ENCODE results near the gene ZNRF3.
"Not testable (repeated sequence)": the region's sequence is repeated elsewhere in the genome, so short reads cannot be mapped to it uniquely, and the experiment has no call there.

ZNRF3 gene
- total RNA-seq = 6.1 to 14.9 reads per million in 2 experiments

GRCh38 chr22:28882878-28883656 lies at the start of gene ZNRF3:
ZNRF3 (plus strand) TSS chr22:28883572; CDS start chr22:28883767, 195 bp downstream.
- DNase-seq (ENCODE audit: low read depth) = peak; percentile 89

DNA sequence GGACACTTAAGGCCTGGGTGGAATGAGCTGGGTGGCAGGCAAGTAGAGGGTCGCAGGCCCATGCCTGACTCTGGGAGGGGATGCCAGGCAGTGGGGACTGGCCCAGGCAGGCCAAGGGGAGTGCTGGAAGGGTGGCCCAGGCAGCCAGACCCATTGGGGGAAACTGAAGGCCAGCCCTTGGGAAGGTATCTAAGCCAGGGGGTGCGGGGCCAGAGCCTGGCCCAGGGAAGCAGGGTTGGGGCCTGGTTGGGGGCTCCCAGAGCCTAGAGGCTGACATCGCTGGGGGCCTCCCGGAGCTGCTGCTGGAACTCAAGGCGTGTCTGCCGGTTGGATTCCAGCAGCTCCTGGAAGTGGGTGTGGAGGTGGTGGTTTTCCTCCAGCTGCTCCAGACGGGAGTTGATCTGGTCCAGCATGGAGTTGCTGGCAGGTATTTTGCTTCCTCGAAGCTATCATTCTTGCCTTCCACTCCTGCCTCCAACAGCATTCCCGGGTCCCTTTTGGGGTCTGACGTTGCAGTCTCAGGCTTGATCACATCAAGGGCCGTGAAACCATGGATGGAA lies 47.7 kb upstream of the ZNRF3 start:
- no peak for DNase-seq (ENCODE audit: low read depth)

GRCh38 chr22:28837640-28838039 lies 45.7 kb upstream of the ZNRF3 start:
- DNase-seq (ENCODE audit: low read depth) = no peak

- DNase-seq (ENCODE audit: low read depth) = no peak
Measured at GRCh38 chr22:28838971-28839370, 44.4 kb upstream of the ZNRF3 start.

DNA sequence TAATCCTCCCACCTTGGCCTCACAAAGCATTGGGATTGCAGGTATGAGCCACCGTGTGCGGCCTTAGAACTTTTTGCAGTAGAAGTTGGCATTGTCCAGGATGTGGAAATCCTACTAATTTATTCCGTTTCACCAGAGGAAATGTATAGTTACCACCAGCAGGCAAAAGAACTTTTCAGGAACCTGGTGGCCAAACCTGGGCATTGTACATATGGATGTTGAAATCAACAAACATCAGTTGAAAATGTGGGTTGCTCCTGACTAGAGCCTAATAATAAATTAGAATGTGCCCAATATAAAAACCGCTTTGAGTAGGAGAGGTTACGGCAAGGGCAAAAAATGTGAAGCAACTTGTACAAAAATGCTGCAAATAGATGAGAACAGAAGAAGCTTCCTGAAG lies 42.3 kb upstream of the ZNRF3 start:
- DNase-seq (ENCODE audit: low read depth) = no peak

- no peak for DNase-seq (ENCODE audit: low read depth)
Measured at GRCh38 chr22:28843633-28844032, 39.7 kb upstream of the ZNRF3 start.

DNA sequence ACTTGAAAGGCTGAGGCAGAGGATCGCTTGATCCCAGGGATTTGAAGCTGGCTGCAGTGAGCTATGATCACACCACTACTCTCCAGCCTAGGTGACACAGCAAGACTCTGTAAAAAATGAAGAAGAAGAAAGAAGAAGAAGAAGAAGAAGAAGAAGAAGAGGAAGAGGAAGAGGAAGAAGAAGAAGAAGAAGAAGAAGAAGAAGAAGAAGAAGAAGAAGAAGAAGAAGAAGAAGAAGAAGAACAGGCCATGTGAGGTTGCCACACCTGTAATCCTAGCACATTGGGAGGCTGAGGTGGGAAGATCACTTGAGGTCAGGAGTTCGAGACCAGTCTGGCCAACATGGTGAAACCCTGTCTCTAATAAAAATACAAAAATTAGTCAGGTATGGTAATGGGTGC lies 39.1 kb upstream of the ZNRF3 start:
- DNase-seq (ENCODE audit: low read depth) = not testable (repeated sequence)

GRCh38 chr22:28846994-28847393 lies 36.4 kb upstream of the ZNRF3 start:
- DNase-seq (ENCODE audit: low read depth) = no peak

DNA sequence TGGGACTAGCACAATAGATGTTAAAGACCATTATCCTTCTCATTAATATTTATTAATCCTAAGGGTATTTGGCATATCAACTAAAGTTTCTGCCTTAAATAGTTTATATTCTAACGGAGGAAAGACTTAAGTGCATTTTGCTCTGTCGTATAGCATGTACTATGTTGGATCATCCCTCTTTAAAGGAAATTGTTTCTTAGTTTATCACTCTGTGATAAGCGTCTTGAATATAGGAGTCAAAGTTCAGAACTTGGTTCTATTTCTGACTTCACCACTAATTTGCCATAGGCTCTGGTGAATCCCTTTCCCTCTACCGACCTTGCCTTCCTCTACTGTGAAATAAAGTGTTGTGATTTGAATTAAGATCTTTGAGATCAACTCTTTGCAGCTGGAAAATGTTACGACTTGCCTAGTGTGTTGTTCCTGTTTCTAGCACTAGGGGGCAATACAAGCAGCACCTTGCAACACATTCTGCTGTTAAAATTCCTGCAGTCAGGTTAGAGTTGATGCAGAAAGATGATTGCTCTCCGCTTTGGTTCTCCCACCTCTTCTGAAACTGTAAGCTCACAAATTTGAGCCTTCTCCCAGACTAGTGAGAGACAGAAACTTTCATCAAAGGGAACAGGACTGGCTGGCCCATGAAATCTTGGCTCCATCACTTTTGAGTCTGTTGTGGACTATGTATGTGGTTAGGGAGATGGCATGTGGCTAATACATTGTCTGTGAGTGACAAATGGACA lies 27.8 kb upstream of the ZNRF3 start:
- no peak for DNase-seq (ENCODE audit: low read depth)

DNA sequence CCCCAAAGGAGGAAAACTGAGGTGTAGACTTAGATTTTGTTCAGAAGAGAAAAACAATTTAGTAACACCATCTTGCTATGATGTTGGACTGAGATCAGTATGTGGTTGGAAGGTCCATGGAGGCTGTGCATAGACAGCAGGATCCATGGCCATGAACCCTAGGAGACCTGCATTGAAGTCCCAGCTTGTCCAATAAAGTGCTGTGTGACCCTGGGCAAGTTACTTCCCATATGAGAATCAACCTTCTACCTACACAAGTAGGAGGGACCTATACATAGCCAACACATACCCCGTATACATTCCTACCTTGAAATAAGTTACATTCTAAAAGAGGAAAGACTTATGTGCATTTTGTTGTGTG lies 27.3 kb upstream of the ZNRF3 start:
- DNase-seq (ENCODE audit: low read depth) = no peak

DNA sequence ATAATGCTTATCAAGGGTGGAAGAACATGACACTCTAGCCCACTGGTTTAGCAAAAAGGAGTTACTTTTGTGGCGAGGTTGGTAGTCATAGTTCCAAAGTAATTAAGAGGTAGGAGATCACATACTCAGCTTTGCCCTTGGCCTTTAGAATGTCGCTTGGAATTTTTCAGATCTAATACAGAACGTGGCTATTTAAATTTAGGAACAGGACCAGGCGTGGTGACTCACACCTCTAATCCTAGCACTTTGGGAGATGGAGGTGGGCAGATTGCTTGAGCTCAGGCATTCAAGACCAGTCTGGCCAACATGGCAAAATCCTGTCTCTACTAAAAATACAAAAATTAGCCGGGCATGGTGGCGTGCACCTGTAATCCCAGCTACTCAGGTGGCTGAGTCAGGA lies 26.1 kb upstream of the ZNRF3 start:
- no peak for DNase-seq (ENCODE audit: low read depth)

DNA sequence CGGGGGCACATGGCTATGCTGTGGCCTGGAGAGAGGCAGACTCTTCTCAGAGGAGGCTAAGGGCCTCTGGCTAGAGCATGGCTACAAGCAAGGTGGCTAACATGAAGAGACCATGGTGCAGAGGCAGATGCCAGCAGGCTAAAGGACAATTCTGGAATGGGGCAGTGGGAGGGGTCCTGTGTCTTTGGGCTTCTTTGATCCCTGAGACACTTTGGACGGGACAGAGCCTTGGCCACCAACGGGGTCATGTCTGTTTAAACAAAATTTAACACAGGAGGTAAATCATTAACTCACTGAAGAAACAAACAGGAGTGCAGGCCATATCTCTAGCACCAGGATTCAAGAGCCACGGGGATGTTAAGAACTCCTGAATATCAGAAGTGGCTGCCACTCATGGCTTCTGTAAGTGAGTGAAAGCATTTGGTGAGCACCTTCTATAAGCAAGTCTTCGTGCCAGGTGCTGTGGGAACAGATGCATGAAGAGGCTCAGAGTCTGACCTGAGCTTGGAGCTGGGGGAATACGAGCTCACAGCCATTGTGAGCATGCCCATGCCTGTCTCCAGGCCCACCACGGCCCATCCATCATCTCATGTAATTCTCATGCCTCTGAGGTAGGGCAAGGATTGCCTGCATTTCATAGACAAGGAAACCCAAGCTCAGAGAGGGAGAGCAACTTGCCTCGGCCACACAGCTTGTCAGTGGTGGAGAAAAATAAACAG lies 18.3 kb upstream of the ZNRF3 start:
- no peak for DNase-seq (ENCODE audit: low read depth)

DNA sequence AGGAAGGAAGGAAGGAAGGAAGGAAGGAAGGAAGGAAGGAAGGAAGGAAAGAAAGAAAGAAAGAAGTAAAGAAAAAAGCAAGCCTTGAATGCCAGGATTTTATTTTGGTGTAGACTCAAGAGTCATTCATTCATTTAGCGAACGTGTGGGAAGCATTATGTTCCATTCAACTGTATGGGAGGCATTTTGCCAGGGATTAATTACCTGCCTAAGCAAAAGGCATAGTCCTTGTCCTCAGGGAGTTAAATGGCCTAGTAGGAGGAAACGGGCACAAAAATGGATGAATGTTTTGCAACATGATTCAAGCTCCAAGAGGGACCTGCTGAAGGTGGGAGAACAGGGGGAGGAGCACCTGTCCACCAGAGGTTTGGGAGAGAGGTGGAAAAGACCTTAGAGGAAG lies 16.2 kb upstream of the ZNRF3 start:
- no peak for DNase-seq (ENCODE audit: low read depth)

GRCh38 chr22:28868389-28868788 lies 15.0 kb upstream of the ZNRF3 start:
- DNase-seq (ENCODE audit: low read depth) = not testable (repeated sequence)

DNA sequence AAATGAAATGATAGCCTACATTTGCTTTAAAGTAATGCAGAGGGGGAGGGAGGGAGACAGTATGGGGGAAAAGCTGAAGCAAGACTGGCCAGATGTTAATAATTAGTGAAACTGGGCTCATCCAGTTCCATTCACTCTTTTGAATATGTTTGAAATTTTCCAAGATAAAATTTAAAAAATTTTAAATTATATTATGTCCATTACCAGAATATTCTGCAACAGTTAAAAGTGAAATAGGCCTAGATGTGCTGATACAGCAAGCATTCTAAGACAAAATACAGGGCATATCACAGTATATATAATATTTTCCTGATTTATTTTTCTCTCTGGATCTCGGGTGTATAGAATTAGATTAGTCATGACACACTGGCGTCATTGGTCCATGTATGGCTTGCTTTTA lies 13.6 kb upstream of the ZNRF3 start:
- no peak for DNase-seq (ENCODE audit: low read depth)

- no peak for DNase-seq (ENCODE audit: low read depth)
Measured at GRCh38 chr22:28873183-28873963, 10.0 kb upstream of the ZNRF3 start.

- no peak for DNase-seq (ENCODE audit: low read depth)
Measured at GRCh38 chr22:28874061-28874460, 9.3 kb upstream of the ZNRF3 start.

DNA sequence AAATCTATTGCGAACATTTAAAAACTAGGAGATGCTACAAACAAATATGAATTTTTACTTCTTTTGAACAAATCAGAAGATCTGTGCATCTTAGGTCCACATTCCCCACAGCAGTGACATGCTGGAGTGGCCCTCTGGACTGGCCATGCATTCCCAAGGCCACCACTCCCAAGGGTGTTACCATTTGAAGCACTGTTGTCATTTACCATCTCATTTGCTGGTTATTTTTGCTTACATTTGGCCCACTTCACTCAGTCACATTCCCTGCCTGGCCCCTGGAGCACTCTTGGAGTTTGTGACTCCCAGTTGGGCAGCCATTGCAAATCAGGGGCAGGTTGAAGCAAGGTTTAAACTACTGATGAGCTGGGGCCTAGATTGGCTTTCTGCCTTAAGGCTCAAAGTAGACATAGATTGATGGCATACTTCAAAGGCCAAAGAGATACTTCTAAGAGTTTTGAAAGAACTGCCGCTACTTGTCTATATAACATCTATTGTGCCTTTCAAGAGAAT lies 8.5 kb upstream of the ZNRF3 start:
- DNase-seq (ENCODE audit: low read depth) = no peak

DNA sequence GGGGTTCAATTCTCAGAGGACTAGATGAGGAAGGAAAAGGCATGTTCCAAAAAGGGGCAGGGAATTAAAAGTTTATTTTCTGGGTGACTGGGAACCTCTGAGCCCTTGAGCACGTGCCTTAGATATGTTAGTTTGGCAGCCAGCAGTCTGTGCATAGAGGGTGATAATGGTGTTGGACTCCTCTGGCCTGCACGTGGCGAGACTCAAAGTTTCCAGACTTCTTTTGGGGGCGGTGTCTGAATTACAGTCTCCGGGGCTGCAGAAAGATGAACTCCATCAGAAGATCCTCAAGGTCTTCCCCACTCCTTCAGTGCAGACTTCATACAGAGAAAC lies 861 bp upstream of the ZNRF3 start:
- DNase-seq (ENCODE audit: low read depth) = no peak

GRCh38 chr22:28883657-28883916 lies 215 bp downstream of the ZNRF3 start:
- no peak for DNase-seq (ENCODE audit: low read depth)

- peak; percentile 18 for DNase-seq (ENCODE audit: low read depth)
Measured at GRCh38 chr22:28883917-28884746, 760 bp downstream of the ZNRF3 start.
